ENCODE data around the gene SEL1L3.

DNA sequence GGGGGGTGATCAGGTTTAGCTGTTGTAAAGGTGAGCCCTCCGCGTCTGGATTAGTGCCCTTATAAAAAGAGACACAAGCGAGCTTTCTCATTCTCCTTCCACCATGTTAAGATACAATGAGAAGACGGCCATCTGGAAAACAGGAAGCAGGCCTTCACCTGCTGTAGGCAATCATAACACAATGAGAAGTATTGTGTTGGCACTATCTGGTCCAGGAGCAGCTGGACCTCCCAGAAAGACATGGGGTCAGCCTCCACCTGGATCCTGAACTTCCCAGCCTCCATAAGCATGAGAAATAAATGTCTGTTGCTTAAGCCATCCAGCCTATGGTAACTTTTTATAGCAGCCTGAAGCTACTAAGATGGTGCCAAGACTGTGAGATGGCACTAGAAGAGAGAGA, 42.6 kb upstream of the SEL1L3 start:
- TF ChIP-seq, protein P1, sequence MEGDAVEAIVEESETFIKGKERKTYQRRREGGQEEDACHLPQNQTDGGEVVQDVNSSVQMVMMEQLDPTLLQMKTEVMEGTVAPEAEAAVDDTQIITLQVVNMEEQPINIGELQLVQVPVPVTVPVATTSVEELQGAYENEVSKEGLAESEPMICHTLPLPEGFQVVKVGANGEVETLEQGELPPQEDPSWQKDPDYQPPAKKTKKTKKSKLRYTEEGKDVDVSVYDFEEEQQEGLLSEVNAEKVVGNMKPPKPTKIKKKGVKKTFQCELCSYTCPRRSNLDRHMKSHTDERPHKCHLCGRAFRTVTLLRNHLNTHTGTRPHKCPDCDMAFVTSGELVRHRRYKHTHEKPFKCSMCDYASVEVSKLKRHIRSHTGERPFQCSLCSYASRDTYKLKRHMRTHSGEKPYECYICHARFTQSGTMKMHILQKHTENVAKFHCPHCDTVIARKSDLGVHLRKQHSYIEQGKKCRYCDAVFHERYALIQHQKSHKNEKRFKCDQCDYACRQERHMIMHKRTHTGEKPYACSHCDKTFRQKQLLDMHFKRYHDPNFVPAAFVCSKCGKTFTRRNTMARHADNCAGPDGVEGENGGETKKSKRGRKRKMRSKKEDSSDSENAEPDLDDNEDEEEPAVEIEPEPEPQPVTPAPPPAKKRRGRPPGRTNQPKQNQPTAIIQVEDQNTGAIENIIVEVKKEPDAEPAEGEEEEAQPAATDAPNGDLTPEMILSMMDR (IDR thresholded peaks at IDR 0.05), result no peak
- TF ChIP-seq MEF2A (IDR thresholded peaks at IDR 0.05; ENCODE audit: borderline replicate concordance, low read depth) (no peak), TEAD4 (IDR thresholded peaks at IDR 0.05; ENCODE audit: borderline replicate concordance, insufficient read depth) (no peak), RCOR1 (IDR thresholded peaks at IDR 0.05; ENCODE audit: low read length) (no peak)
- TF ChIP-seq, protein P2, sequence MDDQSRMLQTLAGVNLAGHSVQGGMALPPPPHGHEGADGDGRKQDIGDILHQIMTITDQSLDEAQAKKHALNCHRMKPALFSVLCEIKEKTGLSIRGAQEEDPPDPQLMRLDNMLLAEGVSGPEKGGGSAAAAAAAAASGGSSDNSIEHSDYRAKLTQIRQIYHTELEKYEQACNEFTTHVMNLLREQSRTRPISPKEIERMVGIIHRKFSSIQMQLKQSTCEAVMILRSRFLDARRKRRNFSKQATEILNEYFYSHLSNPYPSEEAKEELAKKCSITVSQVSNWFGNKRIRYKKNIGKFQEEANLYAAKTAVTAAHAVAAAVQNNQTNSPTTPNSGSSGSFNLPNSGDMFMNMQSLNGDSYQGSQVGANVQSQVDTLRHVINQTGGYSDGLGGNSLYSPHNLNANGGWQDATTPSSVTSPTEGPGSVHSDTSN (IDR thresholded peaks at IDR 0.05), result no peak
